HG03460 (cell line): ENCODE data around the gene FER.
A peak's percentile ranks its signal among the peaks of the same experiment; 100 is the strongest.
"Not testable (repeated sequence)": the region's sequence is repeated elsewhere in the genome, so short reads cannot be mapped to it uniquely, and the experiment has no call there.

Source experiments
- ATAC-seq: cut with Tn5 transposase; IDR thresholded peaks from one replicate; pipeline ENCODE4 v1.9.1; 2021; ENCODE audit not compliant: unreplicated experiment

Gene FER

DNA sequence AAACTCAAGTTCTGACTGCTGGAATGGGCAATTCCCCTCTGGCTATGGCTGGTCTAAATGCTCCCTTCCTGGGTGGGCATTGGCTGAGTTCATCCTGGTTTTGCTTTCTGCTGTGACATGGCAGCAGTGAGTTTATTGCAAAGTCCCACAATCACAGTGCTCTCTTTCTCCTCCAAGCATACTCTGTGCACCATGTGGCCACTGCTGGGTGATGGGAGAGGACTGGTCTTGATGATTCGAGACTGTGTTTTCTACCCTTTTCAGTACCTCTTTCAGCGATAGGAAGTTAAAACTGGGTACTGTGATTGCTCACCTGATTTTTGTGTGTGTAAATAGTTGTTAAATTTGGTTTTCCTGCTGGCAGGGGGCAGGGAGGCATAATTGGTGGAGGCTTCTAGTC, 49.7 kb downstream of the FER start:
- no peak for ATAC-seq

DNA sequence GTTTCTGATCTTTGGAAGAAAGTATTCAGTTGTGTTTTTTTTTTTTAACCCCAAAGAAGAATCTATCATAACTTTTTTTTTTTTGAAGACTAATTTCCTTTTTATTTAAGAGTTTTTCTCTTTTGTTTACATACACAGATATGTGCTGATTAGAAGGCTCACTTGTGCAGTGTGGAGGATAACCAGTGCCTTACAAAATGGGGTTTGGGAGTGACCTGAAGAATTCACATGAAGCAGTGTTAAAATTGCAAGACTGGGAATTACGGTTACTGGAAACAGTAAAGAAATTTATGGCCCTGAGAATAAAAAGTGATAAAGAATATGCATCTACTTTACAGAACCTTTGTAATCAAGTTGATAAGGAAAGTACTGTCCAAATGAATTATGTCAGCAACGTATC, 50.3 kb downstream of the FER start:
- ATAC-seq: no peak

DNA sequence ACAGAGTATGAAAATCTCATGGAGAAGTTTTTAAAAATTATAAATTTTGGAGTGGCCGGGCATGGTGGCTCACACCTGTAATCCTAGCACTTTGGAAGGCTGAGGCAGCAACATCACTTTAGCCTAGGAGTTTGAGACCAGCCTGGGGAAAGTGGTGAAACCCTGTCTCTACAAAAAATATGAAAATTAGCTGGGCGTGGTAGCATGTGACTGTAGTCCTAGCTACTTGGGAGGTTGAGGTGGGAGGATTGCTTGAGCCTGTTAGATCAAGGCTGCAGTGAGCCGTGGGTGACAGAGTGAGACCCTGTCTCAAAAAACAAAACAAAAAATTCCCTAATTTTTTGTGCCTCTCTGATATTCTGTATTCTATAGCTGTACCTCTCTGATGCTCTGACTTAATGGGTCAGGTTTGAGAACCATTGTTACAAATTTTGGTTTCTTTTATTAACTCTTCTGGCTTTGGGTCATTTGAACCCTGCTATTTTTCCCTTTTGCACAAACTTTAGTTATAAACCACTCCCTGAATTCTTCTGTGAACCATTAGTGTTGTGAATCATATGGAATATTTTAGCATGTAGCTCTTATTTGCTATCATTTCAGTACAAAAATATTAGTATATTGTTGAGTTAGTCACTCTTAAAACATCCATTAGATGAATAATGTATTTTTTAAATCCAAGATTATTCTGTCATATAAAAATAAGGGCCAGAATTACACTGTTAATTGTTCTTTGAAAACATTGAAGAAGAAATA, 51.0 kb downstream of the FER start:
- ATAC-seq: no peak

DNA sequence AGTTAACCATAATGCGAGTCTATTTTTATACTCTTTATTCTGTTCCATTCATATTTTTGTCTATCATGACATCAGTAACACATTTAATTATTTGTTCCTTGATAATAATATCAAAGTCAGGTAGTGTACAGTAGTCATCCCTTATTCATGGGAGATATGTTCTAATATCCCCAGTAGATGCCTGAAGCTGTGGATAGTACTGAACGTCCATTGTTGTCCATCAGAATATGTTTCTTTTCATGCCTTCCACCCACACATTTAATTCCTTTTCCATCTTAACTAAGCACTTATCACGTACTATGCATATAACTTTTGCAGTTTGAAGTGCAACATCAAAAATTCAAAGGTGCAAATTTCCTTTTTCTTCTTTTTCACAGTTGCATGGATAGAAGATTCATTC, 53.6 kb downstream of the FER start:
- no peak for ATAC-seq

DNA sequence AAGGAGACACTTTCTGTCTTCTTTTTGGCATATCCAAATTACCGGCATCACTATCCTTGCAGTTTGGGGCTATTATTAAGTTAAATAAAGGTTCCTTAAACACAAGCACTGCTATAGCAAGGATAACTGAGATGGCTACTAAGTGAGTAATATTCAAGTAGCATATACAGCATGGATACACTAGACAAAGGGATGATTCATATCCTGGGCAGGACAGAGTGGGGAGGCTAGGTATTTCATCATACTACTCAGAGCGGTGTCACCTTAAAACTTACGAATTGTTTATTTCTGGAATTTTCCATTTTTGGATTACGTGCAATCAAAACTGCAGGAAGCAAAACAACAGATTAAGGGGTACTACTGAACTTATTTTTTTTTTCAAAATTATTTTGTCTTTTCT, 54.1 kb downstream of the FER start:
- ATAC-seq: no peak

DNA sequence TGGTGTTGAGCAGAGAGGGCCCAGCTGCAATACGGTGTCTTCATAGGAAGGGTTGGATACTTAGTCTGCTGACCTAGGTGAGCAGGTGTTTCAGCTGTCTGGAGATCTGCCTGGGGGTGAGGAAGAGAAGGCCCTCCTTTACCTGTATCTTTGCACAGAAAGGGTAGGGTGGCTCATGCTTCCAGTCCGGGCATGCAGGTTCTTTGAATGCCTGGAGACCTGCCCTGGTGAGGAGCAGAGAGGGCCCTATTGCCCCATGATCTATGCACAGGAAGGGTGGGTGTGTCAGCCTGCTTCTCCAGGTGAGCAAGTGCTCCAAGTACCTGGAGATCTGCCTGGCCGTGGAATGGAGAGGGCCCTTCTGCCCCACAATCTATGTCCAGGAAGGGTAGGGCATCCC, 63.0 kb downstream of the FER start:
- ATAC-seq: no peak

DNA sequence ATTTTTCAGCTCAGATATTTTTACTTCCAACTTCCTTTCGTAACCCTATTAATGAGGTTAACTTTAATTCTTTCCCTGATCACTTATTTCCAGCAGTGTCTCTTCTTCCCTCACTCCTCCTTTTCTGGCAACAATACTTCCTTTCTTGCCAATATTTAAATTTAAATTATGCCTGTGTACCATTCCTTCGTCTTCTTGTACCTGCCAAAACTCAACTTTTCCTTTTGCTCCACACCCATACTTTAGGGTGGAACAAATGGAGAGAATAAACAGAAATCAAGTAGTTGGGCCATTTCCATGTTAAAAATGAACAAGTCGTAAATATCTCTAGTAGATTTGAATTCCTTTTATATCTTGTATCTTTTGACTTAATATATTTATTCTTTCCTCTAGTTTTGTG, 66.0 kb downstream of the FER start:
- no peak for ATAC-seq

DNA sequence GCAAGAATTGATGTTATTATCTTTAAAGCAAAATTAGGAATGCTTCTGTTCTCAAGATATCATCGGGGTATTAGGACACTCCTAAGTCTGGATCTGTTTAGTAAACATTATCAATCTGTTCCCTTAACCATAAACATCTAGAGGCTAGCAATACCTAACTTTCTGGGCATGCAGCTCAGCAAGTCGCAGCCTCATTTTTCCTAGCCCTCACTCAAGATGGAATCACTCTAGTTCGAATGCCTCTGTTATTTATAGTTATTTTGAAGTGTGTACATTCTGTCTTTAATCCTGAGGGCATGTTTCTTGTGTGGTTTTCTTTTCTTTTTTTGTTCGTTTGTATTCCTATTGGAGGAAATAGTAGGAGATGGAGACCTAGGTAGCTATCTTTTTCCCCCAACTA, 66.9 kb downstream of the FER start:
- no peak for ATAC-seq

DNA sequence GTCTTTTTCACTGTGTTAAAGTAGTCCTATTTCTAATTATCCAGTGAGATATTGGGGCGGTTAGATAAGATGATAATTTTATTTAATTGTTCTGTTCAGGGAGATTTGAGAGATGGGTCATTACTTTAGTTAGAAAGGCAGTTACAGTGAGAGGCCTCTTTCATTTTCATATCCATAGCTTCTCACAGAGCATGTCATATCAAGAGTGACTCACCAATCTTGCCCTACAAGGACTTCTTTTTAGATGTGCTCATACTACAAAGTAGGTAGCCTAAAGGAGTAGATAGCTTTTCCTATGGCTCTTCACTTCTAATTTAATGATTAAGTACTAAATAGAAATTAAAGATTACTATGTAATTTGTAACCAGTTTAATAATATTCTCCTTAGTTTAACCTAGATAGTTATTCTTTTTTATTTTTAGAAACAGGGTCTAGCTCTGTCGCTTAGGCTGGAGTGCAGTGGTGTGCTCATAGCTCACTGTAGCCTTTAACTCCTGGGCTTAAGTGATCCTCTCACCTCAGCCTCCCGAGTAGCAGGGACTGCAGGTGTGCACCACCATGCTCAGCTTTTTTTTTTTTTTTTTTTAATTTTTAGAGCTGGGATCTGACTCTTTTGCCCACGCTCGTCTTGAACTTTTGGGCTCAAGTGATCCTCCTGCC, 71.0 kb downstream of the FER start:
- ATAC-seq: peak; percentile 94

DNA sequence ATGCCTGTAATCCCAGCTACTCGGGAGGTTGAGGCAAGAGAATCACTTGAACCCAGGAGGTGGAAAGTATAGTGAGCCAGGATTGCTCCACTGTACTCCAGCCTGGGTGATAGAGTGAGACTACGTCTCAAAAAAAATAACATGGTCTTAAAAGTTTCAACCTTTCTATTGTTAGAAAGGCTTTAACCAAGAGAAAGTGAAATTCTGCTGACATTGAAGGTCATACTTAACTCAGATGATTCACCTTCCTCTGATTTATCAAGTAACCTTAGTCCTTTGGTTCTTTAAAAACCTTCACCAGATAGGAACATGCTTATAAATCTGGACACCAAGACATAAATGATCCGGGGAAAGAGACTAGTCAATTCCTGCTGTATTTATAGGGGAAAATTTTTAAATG, 73.3 kb downstream of the FER start:
- no peak for ATAC-seq

DNA sequence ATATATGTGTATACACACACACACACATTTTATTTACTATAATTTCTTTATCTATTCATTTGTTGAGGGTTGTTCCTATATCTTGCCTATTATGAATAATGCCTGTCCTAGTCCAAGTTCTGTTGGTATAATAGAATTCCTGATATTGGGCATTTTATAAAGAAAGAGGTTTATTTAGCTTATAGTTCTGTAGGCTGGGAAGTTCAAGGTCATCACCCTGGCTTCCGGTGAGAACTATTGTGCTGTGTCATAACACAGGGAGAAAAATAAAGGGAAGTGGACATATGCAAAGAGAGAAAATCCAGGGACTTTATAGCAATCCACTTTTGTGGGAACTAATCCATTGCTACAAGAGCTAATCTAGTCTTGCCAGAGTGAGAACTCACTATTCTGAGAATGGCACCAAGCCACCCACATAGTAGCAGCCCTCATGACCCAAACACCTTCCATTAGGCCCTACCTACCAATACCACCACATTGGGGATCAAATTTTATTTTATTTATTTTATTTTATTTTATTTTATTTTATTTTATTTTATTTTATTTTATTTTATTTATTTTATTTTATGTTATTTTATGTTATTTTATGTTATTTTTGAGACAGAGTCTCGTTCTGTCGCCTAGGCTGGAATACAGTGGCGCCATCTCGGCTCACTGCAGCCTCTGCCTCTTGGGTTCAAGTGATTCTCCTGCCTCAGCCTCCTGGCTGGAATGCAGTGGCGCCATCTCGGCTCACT, 74.7 kb downstream of the FER start:
- no peak for ATAC-seq

DNA sequence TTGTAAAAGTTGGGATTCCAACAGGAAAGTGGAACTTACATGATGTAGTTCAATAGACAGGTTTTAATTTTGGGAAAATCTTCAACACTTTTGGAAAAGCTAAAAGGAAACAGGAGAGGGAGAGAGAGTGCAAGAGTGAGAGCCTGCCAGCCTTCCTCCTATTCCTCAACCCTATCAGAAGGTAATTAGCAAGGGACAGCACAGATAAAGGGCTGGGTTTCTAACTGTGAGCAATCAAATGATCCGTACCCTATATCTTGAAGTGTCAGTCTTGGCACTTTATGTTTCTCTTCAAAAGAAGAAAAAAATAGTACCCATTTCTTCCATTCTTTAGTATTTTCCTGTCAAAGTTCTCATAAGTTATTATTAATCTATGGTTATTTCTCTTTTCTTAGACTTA, 79.4 kb downstream of the FER start:
- ATAC-seq: no peak

DNA sequence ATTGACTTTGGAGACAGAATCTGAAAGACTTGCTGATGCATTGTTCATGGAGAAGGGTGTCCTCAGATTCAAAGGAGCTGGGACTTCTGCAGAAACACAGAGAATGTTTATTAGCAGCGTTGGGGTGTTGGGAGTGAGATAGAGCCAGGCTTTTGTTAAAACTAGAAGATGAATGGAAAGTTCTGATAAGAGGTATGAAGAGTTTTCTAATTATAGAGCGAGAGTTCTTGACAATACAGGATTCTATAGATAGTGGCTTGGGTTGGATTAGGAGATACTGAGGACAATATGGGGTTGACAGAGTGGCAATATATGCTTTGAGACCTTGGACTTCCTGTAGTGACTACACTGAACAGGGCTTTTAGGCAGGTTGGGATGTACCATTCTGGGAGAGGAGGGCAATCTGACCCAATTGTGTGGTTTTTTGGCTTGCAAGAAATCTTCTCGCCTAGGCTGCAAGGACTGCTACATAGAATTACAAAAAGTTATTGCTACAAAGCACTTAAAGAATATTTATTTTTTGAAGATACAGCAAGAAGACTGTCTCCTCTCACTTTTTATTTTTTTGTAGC, 83.1 kb downstream of the FER start:
- ATAC-seq: no peak

DNA sequence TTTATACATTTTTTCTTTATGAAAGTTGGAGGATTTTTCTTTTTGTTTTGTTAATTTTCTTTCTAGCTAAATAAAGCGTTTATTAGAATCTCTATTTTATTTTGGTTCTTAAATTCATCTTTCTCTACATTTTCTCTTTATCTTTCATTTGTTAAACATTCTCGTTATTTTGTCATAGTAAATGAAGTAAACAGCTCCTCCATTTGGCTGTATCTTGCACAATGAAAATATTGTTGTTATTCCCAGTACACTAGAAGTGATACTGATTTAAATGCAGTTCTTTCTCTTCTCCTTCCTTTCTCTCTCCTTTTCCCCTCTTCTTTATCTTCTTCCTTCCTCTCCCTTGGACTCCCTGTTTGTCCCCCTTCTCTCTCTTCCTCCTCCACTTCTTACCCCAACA, 88.8 kb downstream of the FER start:
- ATAC-seq: no peak

DNA sequence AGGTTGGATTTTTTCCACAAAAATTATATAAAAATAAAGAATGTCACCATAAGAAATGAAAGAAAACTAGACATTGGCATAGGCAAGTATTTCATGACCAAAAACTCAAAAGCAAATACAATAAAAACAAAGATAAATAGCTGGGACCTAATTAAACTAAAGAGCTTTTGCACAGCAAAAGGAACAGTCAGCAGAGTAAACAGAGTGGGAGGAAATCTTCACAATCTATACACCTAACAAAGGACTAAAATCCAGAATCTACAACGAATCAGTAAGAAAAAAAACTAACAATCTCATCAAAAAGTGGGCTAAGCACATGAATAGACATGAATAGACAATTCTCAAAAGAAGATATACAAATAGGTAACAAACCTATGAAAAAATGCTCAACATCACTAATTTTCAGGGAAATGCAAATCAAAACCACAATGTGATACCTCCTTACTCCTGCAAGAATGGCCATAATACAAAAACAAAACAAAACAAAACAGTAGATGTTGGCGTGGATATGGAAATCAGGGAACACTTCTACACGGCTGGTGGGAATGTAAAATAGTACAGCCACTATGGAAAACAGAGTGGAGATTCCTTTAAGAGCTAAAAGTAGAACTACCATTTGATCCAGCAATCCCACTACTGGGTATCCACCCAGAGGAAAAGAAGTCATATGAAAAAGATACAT, 94.7 kb downstream of the FER start:
- not testable (repeated sequence) for ATAC-seq

DNA sequence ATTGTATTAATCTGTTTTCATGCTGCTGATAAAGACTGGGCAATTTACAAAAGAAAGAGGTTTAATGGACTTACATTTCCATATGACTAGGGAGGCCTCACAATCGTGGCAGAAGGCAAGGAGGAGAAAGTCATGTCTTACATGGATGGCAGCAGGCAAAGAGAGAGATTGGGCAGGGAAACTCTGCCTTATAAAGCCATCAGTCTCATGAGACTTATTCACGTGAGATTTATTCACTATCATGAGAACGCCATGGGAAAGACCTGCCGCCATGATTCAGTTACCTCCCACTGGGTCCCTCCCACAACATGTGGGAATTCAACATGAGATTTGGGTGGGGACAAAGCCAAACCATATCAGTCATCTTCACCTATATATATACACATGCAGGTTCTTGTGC, 103.4 kb downstream of the FER start:
- ATAC-seq: not testable (repeated sequence)

DNA sequence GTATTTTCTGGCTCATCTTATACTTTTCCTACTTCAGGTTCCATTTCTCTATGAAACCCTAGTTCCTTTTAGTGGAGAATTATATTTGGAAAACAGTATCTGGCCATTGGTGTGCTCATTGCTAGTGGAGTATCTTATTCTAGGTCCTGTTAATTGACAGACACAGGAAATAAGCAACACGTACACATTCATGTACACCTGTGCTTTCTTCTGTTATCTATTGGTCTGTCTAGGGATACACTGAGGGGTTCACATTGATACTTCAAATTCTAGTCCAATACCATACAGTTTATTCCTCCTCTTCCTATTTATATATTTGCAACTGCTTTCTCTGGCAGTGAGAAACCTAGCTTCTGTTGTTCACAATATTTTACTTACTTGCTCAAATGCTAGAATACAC, 110.2 kb downstream of the FER start:
- ATAC-seq: no peak

DNA sequence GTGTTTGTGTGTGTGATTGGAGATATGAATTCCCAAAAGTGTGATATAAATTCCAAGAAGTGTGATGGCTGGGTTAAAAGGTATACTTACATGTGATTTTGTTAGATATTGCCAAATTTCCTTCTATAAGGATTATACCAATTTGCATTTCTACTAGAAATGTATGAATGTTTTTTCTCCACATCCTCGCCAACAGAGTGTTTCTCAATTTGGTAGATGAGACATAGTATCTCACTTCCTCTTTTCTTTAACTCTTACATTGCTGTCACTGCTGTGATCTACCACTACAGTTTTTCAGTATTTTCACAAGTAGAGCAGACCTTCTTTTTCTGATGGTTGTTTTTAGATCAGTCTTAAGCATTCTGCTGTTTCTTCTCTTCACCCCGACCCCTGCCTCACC, 111.3 kb downstream of the FER start:
- peak; percentile 97 for ATAC-seq

DNA sequence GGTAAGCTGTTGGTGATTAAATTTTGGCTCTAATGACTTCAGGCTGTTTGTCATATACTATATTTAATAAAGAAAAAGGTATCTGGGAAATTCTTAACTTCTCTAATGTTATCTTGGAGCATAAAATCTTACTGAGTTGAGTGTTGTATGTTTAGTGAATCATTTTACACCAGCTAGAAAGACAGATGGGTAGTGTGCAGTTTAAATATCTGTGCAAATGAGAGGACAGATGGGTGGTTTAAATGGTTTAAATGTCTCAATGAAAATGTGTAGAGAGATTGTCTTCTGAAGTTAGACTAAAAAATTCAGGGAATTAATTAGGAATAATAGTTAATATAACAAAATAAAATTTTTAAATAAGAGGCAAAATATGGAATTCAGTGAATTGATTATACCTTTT, 114.5 kb downstream of the FER start:
- no peak for ATAC-seq

DNA sequence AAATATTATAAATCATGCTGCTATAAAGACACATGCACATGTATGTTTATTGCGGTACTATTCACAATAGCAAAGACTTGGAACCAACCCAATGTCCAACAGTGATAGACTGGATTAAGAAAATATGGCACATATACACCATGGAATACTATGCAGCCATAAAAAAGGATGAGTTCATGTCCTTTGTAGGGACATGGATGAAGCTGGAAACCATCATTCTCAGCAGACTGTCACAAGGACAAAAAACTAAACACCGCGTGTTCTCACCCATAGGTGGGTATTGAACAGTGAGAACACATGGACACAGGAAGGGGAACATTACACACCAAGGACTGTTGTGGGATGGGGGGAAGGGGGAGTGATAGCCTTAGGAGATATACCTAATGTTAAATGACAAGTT, 118.4 kb downstream of the FER start:
- not testable (repeated sequence) for ATAC-seq

DNA sequence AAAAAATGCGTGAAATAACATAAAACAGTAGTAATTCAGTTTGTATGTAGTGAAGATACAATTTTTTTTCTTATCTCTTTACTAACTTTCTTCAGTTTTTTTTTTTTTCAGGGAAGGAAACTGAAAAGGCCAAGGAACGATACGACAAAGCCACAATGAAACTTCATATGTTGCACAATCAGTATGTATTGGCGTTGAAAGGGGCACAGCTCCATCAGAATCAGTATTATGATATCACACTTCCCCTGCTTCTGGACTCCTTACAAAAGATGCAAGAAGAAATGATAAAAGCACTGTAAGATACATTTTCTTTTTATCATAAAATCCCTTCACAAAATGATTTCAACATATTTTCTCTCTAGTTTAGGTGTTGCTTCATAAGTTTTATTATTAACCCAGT, 120.0 kb downstream of the FER start:
- ATAC-seq: no peak
